BJ (cell line): ENCODE results near the gene FAM149B1. TPM values are rescaled to one million over a fixed set of nuclear protein-coding genes. Genes with fewer than 3 reads are reported as not detected.

Experiments
- CTCF ChIA-PET: fragments of 350-600 bp; formaldehyde crosslinking; extraction: SDS; loops from one replicate; lab custom pipeline; 2021; ENCODE audit warnings: antibody characterized with exemption, inconsistent platforms; lab: Yijun Ruan, JAX
- POLR2A ChIA-PET: fragments of 300-600 bp; sonication (Branson Sonifier 250); formaldehyde crosslinking; extraction: SDS; loops from one replicate; lab custom pipeline; 2021; ENCODE audit warnings: antibody characterized with exemption; lab: Charles Lee
- DNase-seq: peaks from one replicate; pipeline ENCODE4 v3.0.0-alpha.2; 2011; ENCODE audit warnings: low read depth
- H3K27me3 ChIP-seq: 2 replicates; pipeline ENCODE4 v1.6.0; 2011; ENCODE audit warnings: low read length; ENCODE audit not compliant: control insufficient read depth, insufficient read depth
- H3K36me3 ChIP-seq: 2 replicates; pipeline ENCODE4 v1.5.1; 2011; ENCODE audit warnings: low read length; ENCODE audit not compliant: control insufficient read depth, insufficient read depth
- H3K4me3 ChIP-seq: 2 replicates; pipeline ENCODE4 v1.5.1; 2011; ENCODE audit warnings: low read depth, mild to moderate bottlenecking, control low read depth, low read length
- CTCF ChIP-seq: IDR thresholded peaks from 2 replicates; pipeline ENCODE4 v1.5.1; 2011; ENCODE audit warnings: low read depth, mild to moderate bottlenecking, control low read depth, inconsistent platforms, low read length, moderate library complexity; ENCODE audit not compliant: insufficient read depth
- polyA plus RNA-seq: library from polyadenylated mRNA; depleted of rRNA; stranded (reverse); fragments of >200 nt; gene quantifications from 2 replicates; pipeline ENCODE4 v1.2.3, GENCODE V29; 2011

The FAM149B1 gene
- polyA plus RNA-seq, 1 experiment, result 33.0 TPM

- Histone ChIP-seq H3K4me3 (no peak overlapping the region), H3K36me3 (peaks cover 6% of the 10 kb centered on the region)
Measured at GRCh38 chr10:73152009-73152408, 15.9 kb upstream of the FAM149B1 start.

DNA sequence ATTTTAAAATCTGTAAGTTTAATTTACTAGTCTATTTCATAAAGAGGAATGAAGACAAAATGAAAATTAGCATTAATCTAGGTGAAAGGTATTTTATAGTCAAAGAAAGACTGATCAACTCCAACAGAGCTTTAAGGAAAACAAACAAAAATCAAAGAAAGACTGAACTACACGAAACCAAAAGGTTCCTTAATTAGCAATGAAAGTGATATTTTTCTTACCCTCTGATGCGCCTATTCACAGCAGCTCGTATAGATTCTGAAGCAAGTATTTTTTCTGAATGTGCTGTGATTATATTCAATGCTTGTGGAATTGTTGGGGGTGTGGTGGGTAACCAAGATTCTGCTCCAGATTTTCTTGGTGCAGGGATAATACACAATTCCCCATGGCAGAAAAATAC lies 11.9 kb upstream of the FAM149B1 start:
- H3K4me3 ChIP-seq, result no peak overlapping the region
- ChIA-PET POLR2A (no interaction called here), CTCF (interaction anchor here (2.1 kb wide), 1 partner anchor 79 kb away, joined by 4 read pairs; no protein-coding TSS in a partner anchor)
- no peak for TF ChIP-seq CTCF
- no peak for DNase-seq
- H3K27me3 ChIP-seq, result no peaks in the 10 kb centered on the region
- H3K36me3 ChIP-seq, result peaks cover 5% of the 10 kb centered on the region

More at GRCh38 chr10:73152009-73152408, 15.9 kb upstream of the FAM149B1 start:
- no peak for TF ChIP-seq CTCF
- POLR2A ChIA-PET, result no interaction called here
- DNase-seq, result no peak
- H3K27me3 ChIP-seq, result no peaks in the 10 kb centered on the region
- CTCF ChIA-PET, result no interaction called here

DNA sequence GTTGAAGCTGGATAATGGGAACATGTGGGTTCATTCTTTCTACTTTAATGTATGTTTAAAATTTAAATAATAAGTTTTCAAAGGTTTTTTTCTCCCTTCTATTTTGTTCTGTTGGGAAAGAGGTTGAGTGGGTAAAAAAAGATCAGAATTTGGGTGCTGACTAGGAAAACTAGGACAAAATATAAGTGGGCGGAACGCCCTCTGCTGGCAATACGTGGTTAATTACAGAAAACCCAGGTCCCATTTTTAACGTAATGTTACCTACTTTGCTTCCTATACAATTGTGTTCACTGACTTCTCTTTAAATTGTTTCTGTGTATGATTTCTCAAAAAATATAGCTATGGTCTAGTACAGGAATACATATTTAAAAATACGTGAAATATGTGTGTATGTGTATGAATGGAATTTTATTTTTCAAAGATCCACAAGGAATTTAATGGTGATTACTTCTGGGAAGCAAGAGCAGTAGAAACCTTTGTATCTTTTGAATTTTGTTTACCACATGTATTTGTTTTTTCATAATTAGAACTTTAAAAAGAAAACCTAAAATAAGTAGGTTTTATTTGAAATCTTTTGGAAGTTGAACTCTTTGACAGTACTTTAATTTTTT lies 8.8 kb upstream of the FAM149B1 start:
- ChIA-PET CTCF (interaction anchor here (0.6 to 2.4 kb wide), 11 partner anchors 9 to 385 kb away, joined by 3 to 17 read pairs (median 5); partner anchors contain the start of genes ECD, FAM149B1 and P4HA1), POLR2A (no interaction called here)
- H3K36me3 ChIP-seq, result peaks cover 6% of the 10 kb centered on the region; the same call in 1 of the 2 replicates
- H3K27me3 ChIP-seq, result no peaks in the 10 kb centered on the region
- DNase-seq, result no peak
- peak; percentile 73 for TF ChIP-seq CTCF
- H3K4me3 ChIP-seq, result no peak overlapping the region

DNA sequence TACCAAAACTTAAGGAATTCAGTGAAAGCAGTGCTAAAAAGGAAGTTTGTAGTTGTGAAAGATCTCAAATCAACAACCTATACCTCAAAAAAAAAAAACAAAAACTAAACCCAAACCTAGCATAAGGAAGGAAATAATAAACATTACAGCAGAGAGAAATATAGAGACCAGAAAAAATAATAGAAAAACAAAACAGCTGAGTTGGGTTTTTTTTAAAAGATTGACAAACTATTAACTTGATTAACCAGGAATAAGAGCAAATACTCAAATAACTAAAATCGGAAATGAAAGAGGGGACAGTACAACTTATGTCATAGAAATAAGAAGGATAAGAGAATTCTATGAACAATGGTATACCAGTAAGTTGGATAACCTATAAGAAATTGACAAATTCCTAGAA lies 6.8 kb upstream of the FAM149B1 start:
- DNase-seq, result no peak
- Histone ChIP-seq H3K27me3 (no peaks in the 10 kb centered on the region), H3K36me3 (peaks cover 5% of the 10 kb centered on the region; the same call in 1 of the 2 replicates), H3K4me3 (no peak overlapping the region)
- TF ChIP-seq CTCF, result no peak
- CTCF ChIA-PET, result interaction anchor here (1.1 kb wide), 2 partner anchors 14 to 84 kb away, joined by 3 read pairs; no protein-coding TSS in a partner anchor
- POLR2A ChIA-PET, result interaction anchor here (0.6 kb wide), 1 partner anchor 332 kb away, joined by 3 read pairs; no protein-coding TSS in a partner anchor

DNA sequence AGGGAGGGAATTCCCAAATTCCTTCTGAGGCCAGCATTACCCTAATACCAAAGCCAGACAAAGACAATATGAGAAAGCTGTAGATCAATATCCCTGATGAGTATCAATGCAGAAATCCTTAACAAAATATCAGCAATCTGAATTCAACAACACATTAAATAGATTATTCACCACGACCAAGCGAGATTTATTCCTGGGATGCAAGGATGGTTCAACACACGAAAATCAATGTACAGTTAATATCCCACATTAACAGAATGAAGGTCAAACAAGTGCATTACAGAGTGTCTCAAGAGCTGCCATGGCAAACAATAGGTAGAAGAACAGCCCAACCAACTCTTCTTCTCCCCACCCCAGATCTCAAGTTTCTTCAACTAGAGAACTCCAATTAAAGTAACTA lies 6.3 kb upstream of the FAM149B1 start:
- POLR2A ChIA-PET, result no interaction called here
- no peak for TF ChIP-seq CTCF
- DNase-seq, result no peak
- CTCF ChIA-PET, result interaction anchor here (1.1 kb wide), 1 partner anchor 15 kb away, joined by 3 read pairs; no protein-coding TSS in a partner anchor
- Histone ChIP-seq H3K36me3 (peaks cover 5% of the 10 kb centered on the region; the same call in 1 of the 2 replicates), H3K27me3 (no peaks in the 10 kb centered on the region), H3K4me3 (no peak overlapping the region)
